Stimulated activated CD4-positive, alpha-beta T cell treated with anti-CD3 and anti-CD28 coated beads, Interleukin-2, amount 100 ng/mL, for 48 hours (primary cell): Measurements from ENCODE around the gene MRPS21.
A peak's percentile ranks its signal among the peaks of the same experiment; 100 is the strongest.
"Not testable (repeated sequence)": the region's sequence is repeated elsewhere in the genome, so short reads cannot be mapped to it uniquely, and the experiment has no call there.

Experiments
- DNase-seq, 2 donors: peaks; one replicate each; pipeline ENCODE4 v3.0.0-alpha.2; 2020

MRPS21 gene

GRCh38 chr1:150281758-150282557 is 11.7 kb upstream of the MRPS21 start, which contains the start of gene CIART:
Gene CIART, plus strand, starts transcription at chr1:150282554. Its CDS starts 714 bp downstream, at chr1:150283268.
- peak; percentile 56 to 58 for DNase-seq

- peak in 1 of 2 donors; percentile 21 for DNase-seq
Observed at GRCh38 chr1:150282558-150282958, 11.1 kb upstream of the MRPS21 start.

- no peak for DNase-seq
Observed at GRCh38 chr1:150283260-150283659, 10.4 kb upstream of the MRPS21 start.

- DNase-seq: no peak
Observed at GRCh38 chr1:150288382-150288781, 5.3 kb upstream of the MRPS21 start.

- DNase-seq: no peak
Observed at GRCh38 chr1:150288822-150289221, 4.8 kb upstream of the MRPS21 start.

- no peak for DNase-seq
Observed at GRCh38 chr1:150295476-150295875, 1.8 kb downstream of the MRPS21 start.

- DNase-seq: no peak
Observed at GRCh38 chr1:150299716-150300115, 6.1 kb downstream of the MRPS21 start.

- DNase-seq: no peak
Observed at GRCh38 chr1:150302338-150302737, 8.7 kb downstream of the MRPS21 start.

GRCh38 chr1:150302902-150303301 is 9.2 kb downstream of the MRPS21 start:
- no peak for DNase-seq

GRCh38 chr1:150308585-150308984 is 14.9 kb downstream of the MRPS21 start:
- not testable (repeated sequence) for DNase-seq

GRCh38 chr1:150309758-150310508 is 16.3 kb downstream of the MRPS21 start:
- DNase-seq: no peak

GRCh38 chr1:150311762-150312161 is 18.1 kb downstream of the MRPS21 start:
- DNase-seq: no peak

- not testable (repeated sequence) for DNase-seq
Observed at GRCh38 chr1:150314691-150315090, 21.0 kb downstream of the MRPS21 start.

GRCh38 chr1:150320667-150320978 is 27.0 kb downstream of the MRPS21 start:
- DNase-seq: peak in 1 of 2 donors; percentile 3

- no peak for DNase-seq
Observed at GRCh38 chr1:150321826-150322166, 28.1 kb downstream of the MRPS21 start.

GRCh38 chr1:150322310-150322709 is 28.6 kb downstream of the MRPS21 start:
- no peak for DNase-seq

GRCh38 chr1:150332651-150333290 is 39.1 kb downstream of the MRPS21 start:
- DNase-seq: no peak

GRCh38 chr1:150346316-150346715 is 52.7 kb downstream of the MRPS21 start:
- DNase-seq: no peak

GRCh38 chr1:150352866-150353265 is 59.2 kb downstream of the MRPS21 start:
- DNase-seq: no peak
